DOHH2 (cell line): Measurements from ENCODE around the gene NFIA.

ENCODE experiments used
- H3F3A ChIP-seq: fragments of 200-600 bp; sonication (generic), shearing (Covaris generic); 2 replicates; pipeline ENCODE4 v1.6.0; 2016; ENCODE audit warnings: antibody characterized with exemption, mild to moderate bottlenecking; ENCODE audit not compliant: control insufficient read depth, insufficient read depth
- H3K27ac ChIP-seq: fragments of 200-600 bp; sonication (generic); 2 replicates; pipeline ENCODE4 v1.5.1; 2014; ENCODE audit warnings: low read depth, mild to moderate bottlenecking, low read length, moderate library complexity
- H3K27me3 ChIP-seq: fragments of 200-600 bp; sonication (generic); 2 replicates; pipeline ENCODE4 v1.6.1; 2014; ENCODE audit warnings: mild to moderate bottlenecking, low read length, mixed read lengths; ENCODE audit not compliant: control insufficient read depth
- H3K36me3 ChIP-seq: fragments of 200-600 bp; sonication (generic); 2 replicates; pipeline ENCODE4 v1.6.1; 2014; ENCODE audit warnings: mild to moderate bottlenecking, low read length, moderate library complexity, mixed read lengths; ENCODE audit not compliant: control insufficient read depth
- H3K4me1 ChIP-seq: fragments of 200-600 bp; sonication (generic); 2 replicates; pipeline ENCODE4 v1.6.1; 2014; ENCODE audit warnings: mild to moderate bottlenecking, low read length, mixed read lengths; ENCODE audit not compliant: control insufficient read depth
- H3K4me2 ChIP-seq: fragments of 200-600 bp; sonication (generic); 2 replicates; pipeline ENCODE4 v1.6.0; 2014; ENCODE audit warnings: mild to moderate bottlenecking, low read length, moderate library complexity
- H3K4me3 ChIP-seq: fragments of 200-600 bp; sonication (generic); 2 replicates; pipeline ENCODE4 v1.5.1; 2014; ENCODE audit warnings: mild to moderate bottlenecking, low read length, mixed read lengths
- H3K79me2 ChIP-seq: fragments of 200-600 bp; sonication (generic); 2 replicates; pipeline ENCODE4 v1.6.1; 2014; ENCODE audit warnings: mild to moderate bottlenecking, low read length, mixed read lengths; ENCODE audit not compliant: control insufficient read depth
- H3K9me2 ChIP-seq: fragments of 200-600 bp; sonication (generic); replicated peaks from 2 replicates; pipeline ENCODE4 v1.6.1; 2014; ENCODE audit warnings: mild to moderate bottlenecking, low read length, mixed read lengths; ENCODE audit not compliant: control insufficient read depth
- H3K9me3 ChIP-seq: fragments of 200-600 bp; sonication (generic); 2 replicates; pipeline ENCODE4 v1.6.1; 2014; ENCODE audit warnings: antibody characterized with exemption, low read length, mixed read lengths; ENCODE audit not compliant: control insufficient read depth, insufficient read depth
- H4K20me1 ChIP-seq: fragments of 200-600 bp; sonication (generic); 2 replicates; pipeline ENCODE4 v1.6.0; 2014; ENCODE audit warnings: low read depth, mild to moderate bottlenecking, antibody characterized with exemption, low read length, moderate library complexity; ENCODE audit not compliant: control insufficient read depth, insufficient read depth
- EZH2phosphoT487 ChIP-seq: fragments of 200-600 bp; sonication (generic); IDR thresholded peaks from 2 replicates; pipeline ENCODE4 v1.6.1; 2017; ENCODE audit warnings: borderline replicate concordance, mild to moderate bottlenecking, antibody characterized with exemption, low read length, moderate library complexity, mixed read lengths
- TF ChIP-seq, protein P1 (sequence below): fragments of 200-600 bp; sonication (generic); IDR thresholded peaks from one replicate; pipeline ENCODE4 v1.5.1; 2014; ENCODE audit warnings: antibody characterized with exemption, mild to moderate bottlenecking, low read depth, low read length; ENCODE audit not compliant: poor library complexity, severe bottlenecking

NFIA gene

DNA sequence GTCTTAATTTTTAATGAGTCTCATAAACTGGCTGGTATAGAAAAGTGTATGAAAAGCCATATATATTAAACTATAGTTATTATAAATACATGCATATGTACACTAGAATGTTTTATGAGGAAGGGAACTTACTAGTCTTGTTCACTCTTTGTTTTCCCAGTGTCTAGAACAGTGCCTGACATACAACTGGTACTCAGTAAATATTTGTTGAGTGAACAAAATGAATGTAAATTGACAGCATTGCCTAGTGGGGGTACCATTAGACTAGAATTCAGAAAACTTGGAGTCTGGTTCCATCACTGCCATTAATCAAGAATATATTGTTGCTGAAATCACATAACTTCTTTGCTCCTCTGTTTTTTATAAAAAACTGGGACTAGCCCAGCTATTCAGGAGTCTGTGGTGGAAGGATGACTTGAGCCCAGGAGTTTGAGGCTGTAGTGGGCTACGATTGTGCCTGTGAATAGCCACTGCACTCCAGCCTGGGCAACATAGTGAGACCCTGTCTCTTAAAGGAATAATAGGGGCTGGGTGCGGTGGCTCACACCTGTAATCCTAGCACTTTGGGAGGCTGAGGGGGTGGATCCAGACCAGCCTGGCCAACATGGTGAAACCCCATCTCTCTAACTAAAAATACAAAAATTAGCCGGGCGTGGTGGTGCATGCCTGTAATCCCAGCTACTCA is 51.1 kb downstream of the NFIA start:
- H4K20me1 ChIP-seq = no peaks in the 10 kb centered on the region; the same call in 1 of the 2 replicates
- H3K4me1 ChIP-seq = peaks cover 3% of the 10 kb centered on the region; the same call in 1 of the 2 replicates
- no peak overlapping the region for H3K4me2 ChIP-seq
- H3K36me3 ChIP-seq = no peaks in the 10 kb centered on the region
- H3K27me3 ChIP-seq = no peaks in the 10 kb centered on the region
- no peak overlapping the region for H3K27ac ChIP-seq
- no peak overlapping the region for H3K4me3 ChIP-seq
- no peak for TF ChIP-seq EZH2phosphoT487
- H3K9me3 ChIP-seq = no peaks in the 10 kb centered on the region
- no peaks in the 10 kb centered on the region for H3F3A ChIP-seq
- H3K9me2 ChIP-seq = no peaks in the 10 kb centered on the region
- peaks cover 5% of the 10 kb centered on the region; the same call in 1 of the 2 replicates for H3K79me2 ChIP-seq

DNA sequence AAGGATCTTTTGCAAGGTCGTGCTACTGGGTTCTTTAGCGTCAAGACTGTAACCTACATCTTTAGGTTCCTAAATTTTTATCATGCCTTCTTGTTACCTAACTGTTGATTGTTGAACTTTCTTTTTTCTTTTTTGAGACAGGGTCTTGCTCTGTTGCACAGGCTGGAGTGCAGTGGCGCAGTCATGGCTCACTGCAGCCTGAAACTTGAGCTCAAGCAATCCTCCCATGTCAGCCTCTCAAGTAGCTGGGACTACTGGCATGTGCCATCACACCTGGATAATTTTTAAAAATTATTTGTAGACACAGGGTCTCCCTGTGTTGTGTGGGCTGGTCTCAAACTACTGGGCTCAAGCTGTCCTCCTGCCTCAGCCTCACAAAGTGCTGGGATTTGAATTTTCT is 52.9 kb downstream of the NFIA start:
- Histone ChIP-seq H3K9me3 (no peaks in the 10 kb centered on the region), H3K4me1 (peaks cover 3% of the 10 kb centered on the region; the same call in 1 of the 2 replicates), H3K27ac (no peak overlapping the region), H4K20me1 (no peaks in the 10 kb centered on the region; the same call in 1 of the 2 replicates), H3K27me3 (no peaks in the 10 kb centered on the region), H3K9me2 (no peaks in the 10 kb centered on the region), H3K4me3 (no peak overlapping the region), H3K4me2 (no peak overlapping the region), H3K79me2 (peaks cover 5% of the 10 kb centered on the region; the same call in 1 of the 2 replicates), H3K36me3 (no peaks in the 10 kb centered on the region), H3F3A (no peaks in the 10 kb centered on the region)
- TF ChIP-seq EZH2phosphoT487 = no peak
- TF ChIP-seq, protein P1, sequence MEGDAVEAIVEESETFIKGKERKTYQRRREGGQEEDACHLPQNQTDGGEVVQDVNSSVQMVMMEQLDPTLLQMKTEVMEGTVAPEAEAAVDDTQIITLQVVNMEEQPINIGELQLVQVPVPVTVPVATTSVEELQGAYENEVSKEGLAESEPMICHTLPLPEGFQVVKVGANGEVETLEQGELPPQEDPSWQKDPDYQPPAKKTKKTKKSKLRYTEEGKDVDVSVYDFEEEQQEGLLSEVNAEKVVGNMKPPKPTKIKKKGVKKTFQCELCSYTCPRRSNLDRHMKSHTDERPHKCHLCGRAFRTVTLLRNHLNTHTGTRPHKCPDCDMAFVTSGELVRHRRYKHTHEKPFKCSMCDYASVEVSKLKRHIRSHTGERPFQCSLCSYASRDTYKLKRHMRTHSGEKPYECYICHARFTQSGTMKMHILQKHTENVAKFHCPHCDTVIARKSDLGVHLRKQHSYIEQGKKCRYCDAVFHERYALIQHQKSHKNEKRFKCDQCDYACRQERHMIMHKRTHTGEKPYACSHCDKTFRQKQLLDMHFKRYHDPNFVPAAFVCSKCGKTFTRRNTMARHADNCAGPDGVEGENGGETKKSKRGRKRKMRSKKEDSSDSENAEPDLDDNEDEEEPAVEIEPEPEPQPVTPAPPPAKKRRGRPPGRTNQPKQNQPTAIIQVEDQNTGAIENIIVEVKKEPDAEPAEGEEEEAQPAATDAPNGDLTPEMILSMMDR = no peak

DNA sequence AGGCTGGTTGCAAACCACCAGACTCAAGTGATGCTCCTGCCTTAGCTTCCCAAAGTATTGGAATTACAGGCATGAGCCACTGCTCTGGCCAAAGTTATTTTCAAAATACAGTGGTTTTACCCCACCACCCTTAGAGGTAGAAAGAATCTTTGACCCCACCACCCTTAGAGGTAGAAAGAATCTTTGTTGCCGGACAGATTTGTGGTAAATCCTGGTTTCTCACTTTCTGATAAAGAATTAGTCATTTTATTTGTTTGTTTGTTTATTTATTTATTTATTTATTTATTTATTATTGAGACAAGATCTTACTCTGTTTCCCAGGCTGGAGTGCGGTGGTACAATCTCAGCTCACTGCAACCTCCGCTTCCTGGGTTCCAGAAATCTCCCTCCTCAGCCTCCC is 55.9 kb downstream of the NFIA start:
- Histone ChIP-seq H3K79me2 (no peaks in the 10 kb centered on the region), H3K36me3 (no peaks in the 10 kb centered on the region), H3K27me3 (no peaks in the 10 kb centered on the region), H4K20me1 (no peaks in the 10 kb centered on the region), H3K4me1 (no peaks in the 10 kb centered on the region), H3K9me3 (no peaks in the 10 kb centered on the region), H3F3A (no peaks in the 10 kb centered on the region), H3K27ac (no peak overlapping the region), H3K4me2 (no peak overlapping the region), H3K9me2 (no peaks in the 10 kb centered on the region), H3K4me3 (no peak overlapping the region)
- no peak for TF ChIP-seq EZH2phosphoT487
- TF ChIP-seq, protein P1 = no peak
